ENCODE results near the gene OCA2. TPM values are rescaled to one million over a fixed set of nuclear protein-coding genes. Genes with fewer than 3 reads are reported as not detected.
A peak's percentile ranks its signal among the peaks of the same experiment; 100 is the strongest.

The OCA2 gene
- total RNA-seq, 2 donors from 2014 or later: 0.31 TPM; not detected in 1

DNA sequence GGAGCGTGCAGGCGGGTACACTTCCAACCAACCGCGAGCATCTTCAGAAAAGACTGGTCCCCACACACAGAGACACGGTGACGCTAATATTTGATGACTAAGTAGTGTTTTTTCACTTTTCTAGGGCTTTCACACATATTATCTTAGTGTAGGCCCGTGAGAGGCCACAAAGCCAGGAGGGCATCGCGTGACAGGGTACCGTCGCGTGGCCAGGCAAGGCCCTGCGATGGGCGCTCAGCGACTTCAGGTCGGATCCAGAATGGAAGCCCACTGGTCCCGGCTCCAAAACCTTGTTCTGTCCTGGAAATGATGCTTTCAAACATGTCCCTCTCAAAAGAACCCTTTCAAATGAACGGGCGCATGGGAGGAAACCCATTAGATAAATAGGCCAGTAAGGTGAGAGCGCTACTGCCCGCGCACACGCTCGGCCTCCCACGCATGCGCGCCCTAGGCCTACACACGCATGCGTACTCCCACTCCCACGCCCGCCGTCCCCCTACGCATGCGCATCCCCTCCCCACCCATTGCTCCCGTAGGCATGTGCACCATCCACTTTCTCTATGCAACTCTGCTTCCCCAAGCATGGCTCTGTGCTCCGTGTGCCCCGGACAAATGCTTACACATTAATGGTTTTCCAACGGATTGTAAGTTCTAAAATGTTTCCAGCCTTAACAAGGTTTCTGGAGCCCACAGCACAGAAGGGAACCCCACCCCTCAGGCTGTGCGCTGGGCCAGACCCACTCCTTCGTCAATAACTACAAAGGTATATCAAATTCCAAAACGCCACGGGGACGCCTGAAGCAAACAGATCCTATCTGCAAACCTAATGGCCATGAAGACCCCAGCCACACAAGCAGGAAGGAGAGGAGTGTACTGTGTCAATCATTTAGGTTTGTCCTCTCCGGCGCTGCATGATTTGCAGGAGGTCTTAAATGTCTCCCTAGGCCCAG, 72.1 kb downstream of the OCA2 start:
- TF ChIP-seq, protein P1, sequence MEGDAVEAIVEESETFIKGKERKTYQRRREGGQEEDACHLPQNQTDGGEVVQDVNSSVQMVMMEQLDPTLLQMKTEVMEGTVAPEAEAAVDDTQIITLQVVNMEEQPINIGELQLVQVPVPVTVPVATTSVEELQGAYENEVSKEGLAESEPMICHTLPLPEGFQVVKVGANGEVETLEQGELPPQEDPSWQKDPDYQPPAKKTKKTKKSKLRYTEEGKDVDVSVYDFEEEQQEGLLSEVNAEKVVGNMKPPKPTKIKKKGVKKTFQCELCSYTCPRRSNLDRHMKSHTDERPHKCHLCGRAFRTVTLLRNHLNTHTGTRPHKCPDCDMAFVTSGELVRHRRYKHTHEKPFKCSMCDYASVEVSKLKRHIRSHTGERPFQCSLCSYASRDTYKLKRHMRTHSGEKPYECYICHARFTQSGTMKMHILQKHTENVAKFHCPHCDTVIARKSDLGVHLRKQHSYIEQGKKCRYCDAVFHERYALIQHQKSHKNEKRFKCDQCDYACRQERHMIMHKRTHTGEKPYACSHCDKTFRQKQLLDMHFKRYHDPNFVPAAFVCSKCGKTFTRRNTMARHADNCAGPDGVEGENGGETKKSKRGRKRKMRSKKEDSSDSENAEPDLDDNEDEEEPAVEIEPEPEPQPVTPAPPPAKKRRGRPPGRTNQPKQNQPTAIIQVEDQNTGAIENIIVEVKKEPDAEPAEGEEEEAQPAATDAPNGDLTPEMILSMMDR (IDR thresholded peaks at IDR 0.05): no peak

DNA sequence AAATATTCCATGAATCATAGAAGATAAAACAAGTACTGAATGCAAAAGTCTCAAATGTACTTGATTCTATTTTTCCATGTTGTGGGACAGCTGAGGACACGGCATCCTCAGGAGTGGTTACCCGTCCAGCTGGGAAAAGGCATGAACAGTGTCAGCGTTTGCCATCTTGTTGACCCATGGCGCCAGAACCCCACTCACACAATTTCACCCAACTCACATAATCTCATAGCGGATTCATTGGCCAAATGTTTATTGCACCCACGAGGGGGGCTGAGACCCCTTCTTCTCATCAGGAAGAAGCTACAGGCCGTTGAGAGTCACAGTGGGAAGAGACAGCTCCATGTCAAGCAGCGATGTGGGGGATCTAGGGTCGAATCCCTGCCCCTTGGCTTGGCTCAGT, 72.9 kb downstream of the OCA2 start:
- Histone ChIP-seq H3K27me3 (no peaks in the 10 kb centered on the region), H3K4me3 (no peak overlapping the region), H3K27ac (no peak overlapping the region), H3K4me1 (no peaks in the 10 kb centered on the region), H3K36me3 (no peaks in the 10 kb centered on the region), H3K9me3 (no peaks in the 10 kb centered on the region)
- DNase-seq (ENCODE audit: low spot score): no peak
- TF ChIP-seq, protein P1 (IDR thresholded peaks at IDR 0.05): no peak

More for the DNA sequence above, 72.1 kb downstream of the OCA2 start:
- Histone ChIP-seq H3K4me1 (no peaks in the 10 kb centered on the region), H3K27ac (no peak overlapping the region), H3K4me3 (no peak overlapping the region), H3K36me3 (no peaks in the 10 kb centered on the region), H3K27me3 (no peaks in the 10 kb centered on the region), H3K9me3 (no peaks in the 10 kb centered on the region)
- peak; percentile 21 for DNase-seq (ENCODE audit: low spot score)

DNA sequence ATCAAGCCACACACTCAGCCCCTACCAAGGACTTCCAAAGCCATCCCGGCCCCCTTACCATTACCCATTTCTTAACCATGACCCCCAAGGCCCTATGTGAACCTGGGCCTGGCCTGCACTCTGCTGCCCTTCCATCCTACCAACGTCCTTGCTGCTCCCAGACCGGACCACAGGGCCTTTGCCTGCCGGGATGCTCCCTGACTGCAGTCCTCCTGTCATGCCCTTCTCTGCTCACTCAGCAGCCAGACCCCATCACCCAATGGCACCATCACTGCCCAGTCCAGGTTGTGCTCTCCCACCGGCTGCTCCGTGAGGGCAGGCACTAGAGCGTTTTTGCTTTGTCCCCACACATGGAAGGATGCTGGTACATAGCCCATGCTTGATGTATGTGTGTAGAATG, 73.7 kb downstream of the OCA2 start:
- Histone ChIP-seq H3K4me1 (no peaks in the 10 kb centered on the region), H3K27me3 (no peaks in the 10 kb centered on the region), H3K27ac (no peak overlapping the region), H3K9me3 (no peaks in the 10 kb centered on the region), H3K4me3 (no peak overlapping the region), H3K36me3 (no peaks in the 10 kb centered on the region)
- TF ChIP-seq, protein P1 (IDR thresholded peaks at IDR 0.05): no peak
- no peak for DNase-seq (ENCODE audit: low spot score)

DNA sequence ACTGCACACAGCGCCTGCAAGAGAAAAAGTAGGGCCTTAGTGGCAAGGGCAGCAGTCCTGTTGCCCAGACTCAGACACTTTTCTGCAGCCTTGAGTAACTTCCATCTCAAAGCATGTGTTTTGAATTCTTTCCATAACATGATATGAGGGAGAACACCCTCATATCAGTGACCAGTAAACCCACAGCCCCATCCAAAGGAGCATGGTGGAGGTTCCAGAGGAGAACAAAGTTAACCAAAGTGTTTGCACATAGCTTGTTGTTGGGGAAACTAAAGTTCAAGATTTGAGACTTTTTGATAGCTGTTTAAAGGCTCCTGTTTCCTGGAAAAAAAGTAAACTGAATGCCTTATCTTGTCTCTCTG, 74.2 kb downstream of the OCA2 start:
- Histone ChIP-seq H3K9me3 (no peaks in the 10 kb centered on the region), H3K36me3 (no peaks in the 10 kb centered on the region), H3K27ac (no peak overlapping the region), H3K27me3 (no peaks in the 10 kb centered on the region), H3K4me3 (no peak overlapping the region), H3K4me1 (no peaks in the 10 kb centered on the region)
- TF ChIP-seq, protein P1 (IDR thresholded peaks at IDR 0.05): no peak
- no peak for DNase-seq (ENCODE audit: low spot score)

DNA sequence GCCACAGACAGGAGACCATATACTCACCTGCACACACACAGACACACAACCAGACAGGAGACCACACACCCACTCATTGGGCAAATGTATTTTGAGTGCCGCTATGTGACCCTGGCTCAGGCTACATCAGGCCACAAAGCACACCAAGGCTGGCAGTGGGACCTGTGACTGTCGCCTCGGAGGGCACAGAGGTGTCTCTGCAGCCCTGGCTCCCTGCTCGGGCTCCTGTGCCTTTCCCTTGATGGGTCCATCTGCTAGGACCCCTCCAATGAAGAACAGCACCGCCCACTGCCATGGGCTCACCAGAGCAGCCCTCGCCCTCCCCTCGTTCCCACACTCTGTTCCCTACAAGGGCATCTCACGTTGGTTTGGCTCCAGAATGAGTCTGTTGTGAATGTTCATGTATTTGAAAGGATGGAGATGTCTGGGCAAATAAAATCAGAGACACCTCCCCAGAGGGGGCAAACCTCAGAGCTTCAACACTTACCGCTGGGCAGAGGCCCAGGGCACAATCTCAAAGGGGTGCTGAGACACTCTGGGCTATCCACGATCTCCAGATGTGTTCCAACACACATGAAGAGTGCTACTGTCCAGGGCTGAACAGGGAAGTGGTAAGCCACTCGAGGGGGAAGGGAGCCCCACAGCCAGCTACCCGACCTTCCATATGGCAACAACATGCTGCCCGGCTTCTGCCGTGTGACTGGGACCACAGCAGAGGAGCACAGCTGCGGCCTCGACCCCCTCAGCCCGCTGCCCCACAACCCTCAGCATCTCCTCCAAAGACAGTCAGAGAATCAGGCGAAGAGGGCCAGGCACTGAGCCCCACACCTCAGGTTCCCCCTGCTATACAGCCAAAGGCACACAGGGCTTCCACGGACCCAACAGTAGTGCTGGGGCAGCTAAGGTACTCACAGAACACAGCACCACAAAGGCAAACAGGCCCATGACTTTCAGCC, 74.9 kb downstream of the OCA2 start:
- Histone ChIP-seq H3K27ac (no peak overlapping the region), H3K4me1 (no peaks in the 10 kb centered on the region), H3K36me3 (no peaks in the 10 kb centered on the region), H3K9me3 (no peaks in the 10 kb centered on the region), H3K4me3 (no peak overlapping the region), H3K27me3 (no peaks in the 10 kb centered on the region)
- no peak for DNase-seq (ENCODE audit: low spot score)
- TF ChIP-seq, protein P1 (IDR thresholded peaks at IDR 0.05): no peak

Data from right atrium auricular region (tissue), 2 donors.